Measurements from ENCODE around the gene EIF3J. TPM values are rescaled to one million over a fixed set of nuclear protein-coding genes. Genes with fewer than 3 reads are reported as not detected.

The EIF3J gene
- total and polyA plus RNA-seq, 2 of the 4 experiments (the other 2 are of a cell fraction), result 51.6 to 59.9 TPM

DNA sequence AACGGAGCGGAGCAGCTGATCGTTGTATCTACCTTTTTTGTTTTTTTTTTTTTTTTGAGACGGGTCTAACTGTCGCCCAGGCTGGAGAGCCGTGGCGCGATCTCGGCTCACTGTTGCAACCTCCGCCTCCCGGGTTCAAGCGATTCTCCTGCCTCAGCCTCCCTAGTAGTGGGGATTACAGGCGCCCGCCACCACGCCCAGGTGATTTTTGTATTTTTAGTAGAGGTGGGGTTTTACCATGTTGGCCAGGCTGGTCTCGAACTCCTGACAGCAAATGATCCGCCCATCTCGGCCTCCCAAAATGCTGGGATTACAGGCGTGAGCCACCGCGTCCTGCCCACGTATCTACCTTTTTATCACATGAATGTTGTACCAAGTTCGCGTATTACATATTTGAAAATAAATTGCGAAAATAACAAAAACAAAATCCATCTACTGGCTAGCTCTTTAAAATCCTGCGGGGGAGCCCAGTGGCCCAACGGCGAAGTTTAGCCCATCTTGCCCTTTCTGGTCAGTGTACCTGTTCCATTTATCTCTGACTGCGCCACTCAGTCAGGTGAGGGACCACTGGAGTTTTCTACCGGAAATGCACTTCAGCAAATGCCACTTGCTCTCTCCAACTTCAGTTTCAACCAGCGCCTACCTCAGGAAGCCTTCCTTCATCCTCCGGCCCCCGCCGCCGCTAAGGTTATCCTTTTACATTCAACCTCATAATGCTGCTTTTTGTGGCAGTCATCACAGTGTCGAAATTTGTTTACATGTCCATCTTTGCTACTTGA lies 1.2 kb upstream of the EIF3J start:
- H2BK15ac ChIP-seq (ENCODE audit: low read depth, low read length), result peak overlapping the region; percentile 86; the same call in 1 of the 3 replicates
- H3K18ac ChIP-seq (ENCODE audit: low read depth, low read length), result peak overlapping the region; percentile 78
- H3K9ac ChIP-seq (ENCODE audit: low read depth, low read length), result peak overlapping the region; percentile 82
- peak overlapping the region; percentile 85 for H2BK120ac ChIP-seq (ENCODE audit: low read depth, low read length)
- WGBS, 2 experiments (ENCODE audit: extremely low coverage in 2 of 2, insufficient read length in 1 of 2), result 68% methylated on average over 12 of the region's 36 CpGs; no CpG with 5 or more reads in 1 of the 2 experiments
- peak overlapping the region; percentile 95 for H2AK9ac ChIP-seq (replicated peaks; ENCODE audit: low read depth, low read length, poor library complexity)
- peak overlapping the region; percentile 31 for H4K5ac ChIP-seq (ENCODE audit: low read depth, low read length)
- POLR2A ChIA-PET (ENCODE audit: unreplicated experiment), result interaction anchor here (0.6 kb wide), 1 partner anchor 245 kb away, joined by 13 read pairs; no protein-coding TSS in a partner anchor
- no peak for TF ChIP-seq SMC3 (IDR thresholded peaks at IDR 0.05; ENCODE audit: low read depth, low read length)
- TF ChIP-seq, protein P1, sequence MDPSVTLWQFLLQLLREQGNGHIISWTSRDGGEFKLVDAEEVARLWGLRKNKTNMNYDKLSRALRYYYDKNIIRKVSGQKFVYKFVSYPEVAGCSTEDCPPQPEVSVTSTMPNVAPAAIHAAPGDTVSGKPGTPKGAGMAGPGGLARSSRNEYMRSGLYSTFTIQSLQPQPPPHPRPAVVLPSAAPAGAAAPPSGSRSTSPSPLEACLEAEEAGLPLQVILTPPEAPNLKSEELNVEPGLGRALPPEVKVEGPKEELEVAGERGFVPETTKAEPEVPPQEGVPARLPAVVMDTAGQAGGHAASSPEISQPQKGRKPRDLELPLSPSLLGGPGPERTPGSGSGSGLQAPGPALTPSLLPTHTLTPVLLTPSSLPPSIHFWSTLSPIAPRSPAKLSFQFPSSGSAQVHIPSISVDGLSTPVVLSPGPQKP (IDR thresholded peaks at IDR 0.05; ENCODE audit: borderline replicate concordance, low read depth, low read length), result no peak
- no peak for TF ChIP-seq RCOR1 (IDR thresholded peaks at IDR 0.05; ENCODE audit: insufficient replicate concordance, low read length)
- no peak for TF ChIP-seq MXI1 (IDR thresholded peaks at IDR 0.05; ENCODE audit: borderline replicate concordance, low read depth, low read length)
- no peak for TF ChIP-seq CHD1 (IDR thresholded peaks at IDR 0.05; ENCODE audit: low read depth, low read length)
- peaks cover 18 to 48% of the 10 kb centered on the region in 2 experiments for H3K79me1 ChIP-seq (ENCODE audit: low read depth in 1 of 2, low read length in 2 of 2)
- H3K56ac ChIP-seq (ENCODE audit: extremely low read depth, insufficient read depth, low read length), result peak overlapping the region; percentile 92
- intact Hi-C loops (cut with micrococcal nuclease) (loop anchor here (5.0 to 10.0 kb wide), 2 partner anchors 108 to 661 kb away; partner anchors contain the start of gene CTDSPL2), dilution Hi-C loops (cut with HindIII; ENCODE audit: low sequenced_read_pairs, unreplicated experiment) (no loop called here), in situ Hi-C loops (cut with MboI; ENCODE audit: low sequenced_read_pairs) (no loop called here)
- BruUV-seq (replicated peaks), result no TSS peak
- peak overlapping the region; percentile 95 for H2BK5ac ChIP-seq (ENCODE audit: low read depth, low read length, poor library complexity, severe bottlenecking)
- H3K36me3 ChIP-seq (ENCODE audit: control insufficient read depth, insufficient read depth, low read length), result peaks cover 7% of the 10 kb centered on the region
- H3K9me1 ChIP-seq (ENCODE audit: insufficient read depth, low read length), result peaks cover 8% of the 10 kb centered on the region; the same call in 1 of the 2 replicates
- peaks cover 9% of the 10 kb centered on the region; the same call in 1 of the 2 replicates for H4K20me1 ChIP-seq (ENCODE audit: insufficient read depth, low read length)
- peak overlapping the region; percentile 70 for H3K4me3 ChIP-seq (ENCODE audit: insufficient read depth, low read depth, low read length)
- peak overlapping the region; percentile 95 for H4K91ac ChIP-seq (ENCODE audit: insufficient read depth, low read depth, low read length)
- H2BK20ac ChIP-seq (ENCODE audit: low read depth, low read length), result peak overlapping the region; percentile 11; the same call in 1 of the 2 replicates
- ATAC-seq (ENCODE audit: low read depth), result no peak
- H4K8ac ChIP-seq (ENCODE audit: low read depth in 2 of 2, low read length in 2 of 2), result peak overlapping the region; percentile 49 to 95
- peak overlapping the region; percentile 97 for H2AFZ ChIP-seq (replicated peaks; ENCODE audit: low read length, poor library complexity)
- peak overlapping the region; percentile 87 for H3K27ac ChIP-seq (ENCODE audit: insufficient read depth, low read length)
- H3K14ac ChIP-seq (replicated peaks; ENCODE audit: low read depth, low read length), result peak overlapping the region; percentile 95
- H3K4ac ChIP-seq (ENCODE audit: low read depth, low read length), result peak overlapping the region; percentile 89
- DNase-seq, result no peak
- CTCF ChIA-PET, result no interaction called here
- no peaks in the 10 kb centered on the region for H3K9me3 ChIP-seq (ENCODE audit: control insufficient read depth, insufficient read depth, low read length)
- H3K27me3 ChIP-seq (ENCODE audit: control insufficient read depth, insufficient read depth, low read length), result no peaks in the 10 kb centered on the region
- peaks cover 5% of the 10 kb centered on the region for H3K4me1 ChIP-seq (ENCODE audit: control insufficient read depth, insufficient read depth, low read length)
- peak overlapping the region; percentile 85 for H2AK5ac ChIP-seq (ENCODE audit: low read depth, low read length)
- H3K23ac ChIP-seq (ENCODE audit: low read depth, low read length), result peak overlapping the region; percentile 94
- peak overlapping the region; percentile 90 for H3K4me2 ChIP-seq (ENCODE audit: low read depth, low read length)
